Neural cell (in vitro differentiated cells): ENCODE results near the gene CGB1.

Experiments
- CTCF ChIP-seq: fragments of 450-650 bp; IDR thresholded peaks from 2 replicates; pipeline ENCODE4 v1.5.1; 2014; ENCODE audit warnings: antibody characterized with exemption, mild to moderate bottlenecking, moderate library complexity; ENCODE audit not compliant: poor library complexity, severe bottlenecking
- EP300 ChIP-seq: fragments of 450-650 bp; conservative IDR thresholded peaks from 2 replicates; pipeline ENCODE4 v1.6.1; 2014; ENCODE audit warnings: antibody characterized with exemption, mild to moderate bottlenecking, moderate library complexity; ENCODE audit not compliant: poor library complexity, severe bottlenecking
- EZH2 ChIP-seq: fragments of 200-600, 300-800 bp; shearing (Covaris generic), sonication (generic); IDR thresholded peaks from 2 replicates; pipeline ENCODE4 v1.6.1; 2014; ENCODE audit warnings: antibody characterized with exemption, low read length, borderline replicate concordance, mild to moderate bottlenecking; ENCODE audit not compliant: insufficient read depth, poor library complexity, severe bottlenecking
- POLR2AphosphoS5 ChIP-seq: IDR thresholded peaks from 2 replicates; pipeline ENCODE4 v1.6.1; 2012
- RAD21 ChIP-seq: fragments of 450-650 bp; conservative IDR thresholded peaks from 2 replicates; pipeline ENCODE4 v1.6.1; 2014; ENCODE audit warnings: antibody characterized with exemption, mild to moderate bottlenecking, moderate library complexity
- REST ChIP-seq: IDR thresholded peaks from 2 replicates; pipeline ENCODE4 v1.6.1; 2012; ENCODE audit warnings: borderline replicate concordance
- SMC3 ChIP-seq: fragments of 450-650 bp; conservative IDR thresholded peaks from 2 replicates; pipeline ENCODE4 v1.6.1; 2014; ENCODE audit warnings: antibody characterized with exemption, mild to moderate bottlenecking, moderate library complexity; ENCODE audit not compliant: poor library complexity
- TAF1 ChIP-seq: IDR thresholded peaks from 2 replicates; pipeline ENCODE4 v1.6.1; 2012; ENCODE audit warnings: low read depth

GRCh38 chr19:49058562-49058961 is 21.9 kb upstream of the CGB1 start:
- TF ChIP-seq POLR2AphosphoS5, result no peak
- no peak for TF ChIP-seq CTCF
- no peak for TF ChIP-seq EP300
- TF ChIP-seq EZH2, result no peak
- TF ChIP-seq REST, result no peak
- no peak for TF ChIP-seq RAD21
- TF ChIP-seq TAF1, result no peak
- no peak for TF ChIP-seq SMC3
